BJ (cell line): ENCODE results near the gene GBP7. TPM values are rescaled to one million over a fixed set of nuclear protein-coding genes. Genes with fewer than 3 reads are reported as not detected.
A peak's percentile ranks its signal among the peaks of the same experiment; 100 is the strongest.

Source experiments
- CTCF ChIA-PET: fragments of 350-600 bp; formaldehyde crosslinking; extraction: SDS; loops from one replicate; lab custom pipeline; 2021; ENCODE audit warnings: antibody characterized with exemption, inconsistent platforms; lab: Yijun Ruan, JAX
- POLR2A ChIA-PET: fragments of 300-600 bp; sonication (Branson Sonifier 250); formaldehyde crosslinking; extraction: SDS; loops from one replicate; lab custom pipeline; 2021; ENCODE audit warnings: antibody characterized with exemption; lab: Charles Lee
- DNase-seq: peaks from one replicate; pipeline ENCODE4 v3.0.0-alpha.2; 2011; ENCODE audit warnings: low read depth
- H3K27me3 ChIP-seq: 2 replicates; pipeline ENCODE4 v1.6.0; 2011; ENCODE audit warnings: low read length; ENCODE audit not compliant: control insufficient read depth, insufficient read depth
- H3K36me3 ChIP-seq: 2 replicates; pipeline ENCODE4 v1.5.1; 2011; ENCODE audit warnings: low read length; ENCODE audit not compliant: control insufficient read depth, insufficient read depth
- H3K4me3 ChIP-seq: 2 replicates; pipeline ENCODE4 v1.5.1; 2011; ENCODE audit warnings: low read depth, mild to moderate bottlenecking, control low read depth, low read length
- CTCF ChIP-seq: IDR thresholded peaks from 2 replicates; pipeline ENCODE4 v1.5.1; 2011; ENCODE audit warnings: low read depth, mild to moderate bottlenecking, control low read depth, inconsistent platforms, low read length, moderate library complexity; ENCODE audit not compliant: insufficient read depth
- polyA plus RNA-seq: library from polyadenylated mRNA; depleted of rRNA; stranded (reverse); fragments of >200 nt; gene quantifications from 2 replicates; pipeline ENCODE4 v1.2.3, GENCODE V29; 2011

GBP7 gene
- polyA plus RNA-seq, 1 experiment: not detected

GRCh38 chr1:89206373-89206772 is 30.6 kb upstream of the GBP7 start:
- Histone ChIP-seq H3K4me3 (no peak overlapping the region), H3K36me3 (no peaks in the 10 kb centered on the region), H3K27me3 (no peaks in the 10 kb centered on the region)
- TF ChIP-seq CTCF: no peak
- DNase-seq: no peak
- POLR2A ChIA-PET: no interaction called here
- CTCF ChIA-PET: no interaction called here

GRCh38 chr1:89203166-89203565 is 27.4 kb upstream of the GBP7 start:
- ChIA-PET POLR2A (no interaction called here), CTCF (interaction anchor here (1.3 kb wide), 1 partner anchor 25 kb away, joined by 3 read pairs; no protein-coding TSS in a partner anchor)
- no peak for TF ChIP-seq CTCF
- DNase-seq: peak; percentile 29
- Histone ChIP-seq H3K4me3 (no peak overlapping the region), H3K27me3 (no peaks in the 10 kb centered on the region), H3K36me3 (no peaks in the 10 kb centered on the region)

- ChIA-PET POLR2A (no interaction called here), CTCF (no interaction called here)
- H3K36me3 ChIP-seq: no peaks in the 10 kb centered on the region
- no peak for TF ChIP-seq CTCF
- H3K4me3 ChIP-seq: no peak overlapping the region
- H3K27me3 ChIP-seq: no peaks in the 10 kb centered on the region
- no peak for DNase-seq
These were observed 25.4 kb upstream of the GBP7 start for GRCh38 chr1:89201106-89201794.

GRCh38 chr1:89200663-89201062 is 24.9 kb upstream of the GBP7 start:
- TF ChIP-seq CTCF: no peak
- ChIA-PET CTCF (no interaction called here), POLR2A (no interaction called here)
- no peaks in the 10 kb centered on the region for H3K36me3 ChIP-seq
- DNase-seq: no peak
- H3K27me3 ChIP-seq: no peaks in the 10 kb centered on the region
- H3K4me3 ChIP-seq: no peak overlapping the region

GRCh38 chr1:89199525-89200031 is 23.8 kb upstream of the GBP7 start:
- CTCF ChIA-PET: no interaction called here
- no peak for TF ChIP-seq CTCF
- POLR2A ChIA-PET: no interaction called here
- no peaks in the 10 kb centered on the region for H3K27me3 ChIP-seq
- H3K36me3 ChIP-seq: no peaks in the 10 kb centered on the region
- no peak for DNase-seq
- H3K4me3 ChIP-seq: no peak overlapping the region
